Measurements from ENCODE around the gene POLR3A.
A peak's percentile ranks its signal among the peaks of the same experiment; 100 is the strongest.

POLR3A gene

DNA sequence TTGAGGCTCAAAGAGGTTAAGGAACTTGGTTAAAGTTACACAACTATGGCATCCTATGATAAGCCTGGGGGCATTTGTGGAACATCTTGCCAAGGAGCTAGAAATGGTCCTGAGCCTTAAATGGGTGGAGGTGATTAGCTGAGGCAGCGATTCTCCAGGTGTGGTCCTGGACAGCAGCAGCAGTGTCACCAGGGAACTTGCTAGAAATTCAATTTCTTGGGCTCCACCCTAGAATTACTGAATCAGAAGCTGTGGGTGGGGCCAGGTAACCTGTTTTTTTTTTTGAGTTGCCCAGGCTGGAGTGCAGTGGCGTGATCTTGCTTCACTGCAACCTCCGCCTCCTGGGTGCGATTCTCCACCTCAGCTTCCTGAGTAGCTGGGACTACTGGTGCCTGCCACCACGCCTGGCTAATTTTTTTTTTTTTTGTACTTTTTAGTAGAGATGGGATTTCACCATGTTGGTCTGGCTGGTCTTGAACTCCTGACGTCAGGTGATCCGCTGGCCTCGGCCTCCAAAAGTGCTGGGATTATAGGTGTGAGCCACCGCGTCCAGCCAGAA, 17.5 kb upstream of the POLR3A start:
- no peak for DNase-seq

- DNase-seq, result no peak
Measured at GRCh38 chr10:78045856-78046255, 16.5 kb upstream of the POLR3A start.

- no peak for DNase-seq
Measured at GRCh38 chr10:78045237-78045636, 15.9 kb upstream of the POLR3A start.

GRCh38 chr10:78044699-78045098, 15.4 kb upstream of the POLR3A start:
- no peak for DNase-seq

- DNase-seq, result no peak
Measured at GRCh38 chr10:78044179-78044578, 14.9 kb upstream of the POLR3A start.

DNA sequence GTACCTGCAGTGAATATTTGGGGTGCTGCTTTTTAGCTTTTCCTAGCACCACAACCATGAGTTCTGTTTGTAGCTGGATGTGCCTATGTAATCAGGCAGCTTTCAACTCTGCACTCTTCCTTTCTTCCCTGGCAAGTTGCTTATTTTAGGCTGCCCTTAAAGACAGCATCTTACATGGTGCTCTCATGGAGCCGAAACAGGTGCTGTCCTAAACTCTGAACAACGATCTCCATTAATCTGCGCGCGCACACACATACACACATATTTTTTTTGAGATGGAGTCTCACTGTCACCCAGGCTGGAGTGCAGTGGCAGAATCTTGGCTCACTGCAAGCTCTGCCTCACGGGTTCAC, 13.4 kb upstream of the POLR3A start:
- DNase-seq, result no peak

DNA sequence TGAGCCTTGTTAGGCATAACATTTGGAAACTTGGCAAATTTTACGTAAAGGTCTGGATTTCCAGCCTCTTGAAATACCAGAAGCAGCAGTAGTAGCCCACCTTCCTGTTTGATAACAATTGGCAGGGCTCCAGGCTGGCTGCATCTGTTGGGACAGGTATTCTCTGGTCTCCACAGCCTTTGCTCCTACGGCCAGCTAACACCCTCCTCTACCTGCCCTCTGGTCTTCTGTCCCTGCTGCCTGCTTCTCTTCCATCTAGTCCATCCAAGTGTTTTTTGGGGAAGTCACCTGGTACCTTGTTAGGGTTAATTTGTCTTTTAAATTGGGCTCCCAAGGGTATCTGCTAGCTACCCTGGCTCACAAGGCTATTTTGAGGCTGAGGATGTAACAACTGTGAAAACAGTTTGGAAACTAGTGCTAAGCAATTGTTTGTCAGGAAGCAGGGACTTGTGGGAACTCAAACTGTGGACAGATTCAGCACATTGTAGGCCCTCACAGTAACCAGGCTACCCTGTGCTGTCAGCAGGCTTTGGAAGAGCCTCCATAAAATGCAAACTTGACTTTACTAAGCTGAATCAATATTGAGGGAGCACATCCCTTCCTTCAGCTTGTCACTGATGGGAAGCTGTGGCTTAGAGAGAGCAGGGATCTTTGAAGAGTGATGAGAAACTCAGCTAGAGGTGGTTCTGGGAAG, 12.9 kb upstream of the POLR3A start:
- no peak for DNase-seq

DNA sequence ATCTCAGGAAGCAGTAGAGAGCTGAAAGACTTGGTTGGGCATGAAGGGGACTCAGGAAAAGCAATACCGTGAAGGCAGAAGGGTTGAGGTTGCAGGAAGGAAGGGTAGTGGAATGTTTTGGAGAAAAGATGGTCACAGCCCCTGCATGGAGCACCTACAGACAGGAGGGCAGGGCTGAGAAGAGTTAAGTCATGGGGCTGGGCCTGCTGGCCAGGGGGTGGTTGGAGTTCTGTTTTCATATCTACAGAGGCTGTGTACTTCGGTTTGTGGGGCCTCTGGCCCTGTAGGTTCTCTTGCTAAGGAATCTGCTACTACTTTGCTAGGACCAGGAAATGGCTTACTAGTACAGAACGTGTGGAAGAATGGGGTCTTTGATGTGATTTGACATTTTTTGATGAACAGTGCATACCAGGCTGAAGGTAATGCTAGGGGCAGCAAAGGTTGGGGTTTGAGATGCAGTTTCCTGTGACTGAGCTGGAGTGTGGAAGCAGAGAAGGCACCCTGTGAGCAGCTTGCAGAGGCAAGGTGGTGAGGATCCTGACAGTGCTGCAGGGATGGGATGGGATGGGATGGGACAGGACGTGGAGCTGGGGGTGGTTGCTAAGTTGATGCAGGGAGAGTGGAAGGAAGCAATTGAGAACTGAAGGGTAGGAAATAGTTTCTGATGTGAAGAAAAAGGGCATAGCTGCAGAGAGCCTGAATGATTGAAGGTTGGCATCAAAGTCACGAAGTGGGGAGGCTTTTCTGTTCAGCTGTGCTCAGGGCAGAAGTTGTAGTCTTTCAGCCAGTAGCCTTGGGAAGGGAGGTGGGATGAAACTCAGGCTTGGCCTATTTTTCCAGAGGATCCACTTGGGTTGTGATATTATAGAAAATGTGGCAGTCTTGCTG, 12.1 kb upstream of the POLR3A start:
- no peak for DNase-seq

GRCh38 chr10:78039743-78040142, 10.4 kb upstream of the POLR3A start:
- no peak for DNase-seq

DNA sequence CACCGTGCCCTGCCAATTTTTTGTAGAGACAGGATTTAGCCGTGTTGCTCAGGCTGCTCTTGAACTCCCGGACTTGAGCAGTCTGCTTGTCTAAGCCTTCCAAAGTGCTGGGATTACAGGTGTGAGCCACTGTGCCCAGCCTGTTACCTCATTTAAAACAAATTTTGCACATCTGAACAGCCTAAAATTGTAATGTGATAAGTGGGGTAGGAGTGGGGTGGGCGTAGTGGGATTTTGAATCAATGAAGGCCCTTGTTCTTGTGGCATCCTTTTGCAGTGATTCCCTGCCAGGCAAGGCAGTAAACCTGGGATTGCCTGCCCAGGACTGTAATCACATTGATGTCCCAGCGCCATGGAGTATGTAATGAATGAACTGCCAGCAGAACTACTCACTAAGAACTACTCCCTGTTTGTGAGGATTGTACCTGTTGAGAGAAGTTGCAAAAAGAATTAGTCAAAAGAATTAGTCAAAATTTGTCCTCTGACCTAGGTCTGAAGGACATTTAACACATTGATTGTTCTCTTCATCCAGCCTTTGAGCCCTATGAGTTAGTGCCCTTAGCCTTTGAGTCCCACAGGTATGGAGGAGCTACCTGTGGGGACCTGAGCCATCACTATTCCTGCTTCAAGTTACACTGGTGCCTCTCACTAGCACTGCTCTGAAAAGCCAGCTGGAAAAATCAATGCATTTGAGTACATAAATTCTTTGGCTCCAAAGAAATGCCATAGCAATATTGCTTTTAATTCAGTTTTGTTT, 9.7 kb upstream of the POLR3A start:
- no peak for DNase-seq

- no peak for DNase-seq
Measured at GRCh38 chr10:78038105-78038504, 8.8 kb upstream of the POLR3A start.

- DNase-seq, result no peak
Measured at GRCh38 chr10:78035933-78036583, 6.7 kb upstream of the POLR3A start.

DNA sequence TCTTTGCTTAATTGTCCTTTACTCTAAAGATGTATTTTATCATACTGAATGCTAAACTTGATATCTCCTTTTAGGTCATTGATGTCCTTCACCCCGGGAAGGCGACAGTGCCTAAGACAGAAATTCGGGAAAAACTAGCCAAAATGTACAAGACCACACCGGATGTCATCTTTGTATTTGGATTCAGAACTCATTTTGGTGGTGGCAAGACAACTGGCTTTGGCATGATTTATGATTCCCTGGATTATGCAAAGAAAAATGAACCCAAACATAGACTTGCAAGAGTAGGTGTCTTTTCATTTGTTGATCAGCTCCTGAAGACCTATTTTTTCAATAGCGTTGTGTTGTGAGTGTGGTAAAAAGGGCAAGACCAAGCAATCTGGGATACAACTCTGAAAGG, 6.1 kb upstream of the POLR3A start:
- DNase-seq, result no peak

DNA sequence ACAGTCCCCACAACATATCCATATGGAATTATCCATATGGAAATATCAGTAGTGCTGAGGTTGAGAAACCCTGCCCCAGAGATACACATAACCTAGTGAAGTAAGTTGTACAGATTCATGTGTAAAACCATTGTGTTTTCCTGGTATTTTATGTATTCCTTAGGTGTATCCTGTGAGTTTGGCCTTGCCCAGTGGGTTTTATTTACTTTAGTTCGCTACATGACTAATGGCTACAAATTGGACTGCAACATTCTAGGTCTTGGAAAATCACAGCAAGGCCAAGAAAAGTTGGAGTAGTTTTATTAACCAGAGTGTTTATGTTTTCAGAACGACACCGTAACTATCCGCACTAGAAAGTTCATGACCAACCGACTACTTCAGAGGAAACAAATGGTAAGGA, 5.7 kb upstream of the POLR3A start:
- no peak for DNase-seq

DNA sequence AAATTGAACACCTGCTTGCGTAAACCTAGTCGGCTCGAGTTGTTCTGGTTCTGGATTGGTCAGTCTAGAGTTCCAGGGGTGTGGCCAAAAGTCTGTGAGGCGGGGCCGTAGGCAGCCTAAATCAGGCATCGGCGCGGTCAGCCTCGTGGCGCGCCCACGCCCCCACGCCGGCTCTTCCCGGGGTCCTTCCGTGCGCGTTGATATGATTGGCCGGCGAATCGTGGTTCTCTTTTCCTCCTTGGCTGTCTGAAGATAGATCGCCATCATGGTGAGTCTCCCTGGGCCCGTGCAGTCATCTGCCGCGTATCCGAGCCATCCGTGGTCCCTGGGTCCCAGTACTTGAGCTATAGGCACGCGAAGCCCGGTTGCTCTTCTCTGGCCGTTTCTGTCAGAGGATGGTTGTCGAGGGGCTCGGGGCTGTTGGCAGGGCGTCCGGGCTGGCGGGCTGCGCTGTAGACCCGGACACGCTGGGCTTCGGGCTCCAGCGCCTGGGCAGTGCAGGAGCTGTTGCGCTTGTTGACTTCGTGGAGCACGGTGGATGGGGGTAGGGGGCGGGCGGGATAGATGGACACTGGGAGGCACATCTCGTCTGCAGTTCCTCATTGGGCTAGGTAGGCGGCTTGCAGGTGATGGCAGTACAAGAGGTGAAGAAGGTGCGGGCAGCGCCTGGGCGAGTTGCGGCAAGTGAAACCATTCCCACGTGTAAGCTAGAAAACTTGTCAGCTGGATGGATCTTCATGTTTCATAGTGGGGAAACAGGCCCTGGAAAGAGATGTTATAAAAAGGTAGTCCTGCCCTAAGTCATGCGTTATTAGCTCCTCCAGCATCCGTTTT, 4.5 kb upstream of the POLR3A start, which contains the start of gene RPS24:
Gene RPS24, plus strand, starts transcription at position 227 of the 834 bp plus-strand sequence. Its CDS starts 39 bp downstream, at position 266.
- DNase-seq, result peak; percentile 94

DNA sequence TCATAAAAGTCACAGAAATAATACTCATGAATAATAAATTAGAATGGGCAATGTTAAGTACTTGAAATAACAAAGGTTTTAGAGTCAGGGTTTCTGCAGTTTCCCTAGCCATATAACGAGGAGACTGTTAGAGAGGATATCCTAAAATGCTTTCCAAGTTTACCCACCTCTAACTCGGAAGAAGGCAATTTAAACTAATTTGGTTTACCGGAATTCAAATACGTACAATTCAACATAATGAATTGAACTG, 4.0 kb upstream of the POLR3A start:
- DNase-seq, result no peak

DNA sequence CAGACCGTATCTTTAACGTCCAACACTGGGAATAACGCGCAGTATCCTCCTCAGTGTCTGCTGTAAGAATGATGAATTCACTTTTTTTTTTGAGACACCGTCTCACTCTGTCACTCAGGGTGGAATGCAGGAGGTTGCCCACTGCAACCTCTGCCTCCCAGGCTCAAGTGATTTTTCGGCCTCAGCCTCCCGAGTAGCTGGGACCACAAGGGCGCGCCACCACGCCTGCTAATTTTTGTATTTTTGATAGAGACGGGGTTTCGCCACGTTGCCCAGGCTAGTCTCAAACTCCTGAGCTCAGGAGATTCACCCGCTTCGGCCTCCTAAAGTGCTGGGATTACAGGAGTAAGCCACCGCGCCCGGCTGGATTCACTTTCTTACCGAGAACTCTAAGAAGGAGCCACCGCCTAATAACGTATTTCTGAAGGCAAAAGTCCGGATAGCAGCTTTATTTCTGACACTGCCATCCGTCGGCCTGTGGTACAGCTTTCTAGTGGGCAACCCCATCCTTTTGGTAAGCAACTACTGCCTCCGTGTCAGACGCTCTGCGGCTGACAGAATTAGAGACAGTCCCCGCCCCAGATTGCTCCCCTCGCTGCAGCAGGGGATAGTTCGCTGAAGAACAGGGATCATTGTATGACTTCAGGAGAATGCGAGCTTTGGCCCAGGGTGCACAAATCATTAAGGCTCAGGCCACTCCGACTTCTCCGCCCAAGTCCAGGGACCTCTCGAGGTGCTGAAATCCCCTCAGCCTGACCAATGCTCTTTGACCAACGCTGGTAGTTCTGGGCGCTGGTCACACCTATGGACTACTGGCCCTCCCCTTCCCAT, 662 bp downstream of the POLR3A start:
- DNase-seq, result no peak

DNA sequence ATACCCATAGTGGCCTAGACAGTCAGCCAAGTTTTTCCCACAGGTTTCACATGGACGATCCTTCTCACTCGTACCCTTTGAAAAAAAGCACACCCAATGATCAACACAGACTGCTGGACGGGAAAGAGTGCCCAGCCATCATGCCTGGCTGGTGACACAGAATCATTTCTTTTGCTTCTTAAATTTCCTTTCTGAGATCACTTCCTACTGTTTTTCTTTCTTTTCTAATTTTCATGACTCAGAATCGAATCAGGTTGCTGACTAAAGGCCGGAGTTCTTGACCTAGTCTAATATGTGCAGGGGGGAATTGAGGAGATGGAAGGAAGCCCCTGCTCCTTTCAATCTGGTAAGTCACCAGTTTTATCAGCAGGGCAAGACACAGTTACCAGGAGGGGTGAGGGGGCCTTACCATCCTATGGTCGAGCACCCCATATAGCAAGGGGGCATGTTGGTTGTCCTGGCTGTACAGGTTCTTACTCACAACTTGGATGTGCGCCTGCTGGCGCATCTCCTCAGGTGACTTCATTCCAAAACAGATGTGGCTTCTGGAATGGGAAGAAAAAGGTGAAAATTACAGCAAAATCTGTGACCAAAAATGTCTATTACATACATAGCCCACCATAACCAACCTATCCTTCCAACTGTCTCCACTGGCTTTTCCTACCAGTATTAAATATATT, 3.5 kb downstream of the POLR3A start:
- no peak for DNase-seq

DNA sequence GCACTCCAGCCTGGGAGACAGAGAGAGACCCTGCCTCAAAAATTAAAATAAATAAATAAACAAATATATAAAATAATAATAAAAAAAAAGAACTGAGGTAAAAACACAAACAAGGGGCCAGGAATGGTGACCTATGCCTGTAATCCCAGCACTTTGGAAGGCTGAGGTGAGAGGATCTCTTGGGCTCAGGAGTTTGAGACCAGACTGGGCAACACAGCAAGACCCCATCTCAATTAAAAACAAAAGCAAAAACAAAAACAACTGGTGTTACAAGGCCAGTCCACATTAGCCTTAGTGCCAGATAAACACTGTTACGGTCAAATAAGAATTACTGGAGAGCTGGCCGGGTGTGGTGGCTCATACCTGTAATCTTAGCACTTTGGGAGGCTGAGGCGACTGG, 5.6 kb downstream of the POLR3A start:
- no peak for DNase-seq

DNA sequence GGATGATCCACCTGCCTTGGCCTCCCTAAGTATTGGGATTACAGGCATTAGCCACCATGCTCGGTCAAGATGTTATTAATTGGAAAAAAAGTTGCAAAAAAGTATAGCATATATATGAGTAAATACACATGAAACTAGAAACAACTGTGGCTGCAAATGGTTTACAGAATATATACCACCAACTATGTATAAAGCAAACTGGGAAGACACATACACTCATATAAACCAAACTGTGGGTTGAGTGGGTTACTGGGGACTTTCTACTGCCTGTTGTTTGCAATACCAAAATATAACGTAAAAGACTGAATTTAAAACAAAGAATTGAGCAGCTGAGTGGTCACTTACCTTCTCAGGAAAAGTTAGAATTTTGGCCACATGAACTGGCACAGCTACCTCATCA, 8.1 kb downstream of the POLR3A start:
- no peak for DNase-seq

- no peak for DNase-seq
Measured at GRCh38 chr10:78019264-78019663, 10.1 kb downstream of the POLR3A start.

All from NCI-H510A (cell line).